NCI-H1436 (cell line): ENCODE data around the gene DGCR6L.
A peak's percentile ranks its signal among the peaks of the same experiment; 100 is the strongest.
"Not testable (repeated sequence)": the region's sequence is repeated elsewhere in the genome, so short reads cannot be mapped to it uniquely, and the experiment has no call there.

Source experiments
- DNase-seq: peaks from one replicate; lab custom pipeline; 2025; lab: John Stamatoyannopoulos, UW

The DGCR6L gene

GRCh38 chr22:20291604-20292063 lies 28.2 kb downstream of the DGCR6L start:
- no peak for DNase-seq

GRCh38 chr22:20291249-20291586 lies 28.6 kb downstream of the DGCR6L start:
- DNase-seq: no peak

GRCh38 chr22:20290578-20291248 lies 29.1 kb downstream of the DGCR6L start:
- DNase-seq: no peak

- no peak for DNase-seq
These were observed 29.8 kb downstream of the DGCR6L start for GRCh38 chr22:20290045-20290392.

GRCh38 chr22:20289182-20290044 lies 30.4 kb downstream of the DGCR6L start:
- not testable (repeated sequence) for DNase-seq

GRCh38 chr22:20286784-20287423 lies 33.0 kb downstream of the DGCR6L start:
- DNase-seq: not testable (repeated sequence)

- not testable (repeated sequence) for DNase-seq
These were observed 33.6 kb downstream of the DGCR6L start for GRCh38 chr22:20286312-20286660.

GRCh38 chr22:20285473-20286311 lies 34.2 kb downstream of the DGCR6L start:
- peak; percentile 48 for DNase-seq

GRCh38 chr22:20284471-20285086 lies 35.3 kb downstream of the DGCR6L start:
- DNase-seq: no peak

GRCh38 chr22:20283674-20284066 lies 36.2 kb downstream of the DGCR6L start:
- no peak for DNase-seq

- no peak for DNase-seq
These were observed 36.8 kb downstream of the DGCR6L start for GRCh38 chr22:20282901-20283673.

GRCh38 chr22:20281891-20282290 lies 38.0 kb downstream of the DGCR6L start:
- no peak for DNase-seq

- DNase-seq: not testable (repeated sequence)
These were observed 38.4 kb downstream of the DGCR6L start for GRCh38 chr22:20281473-20281872.

GRCh38 chr22:20280866-20281265 lies 39.0 kb downstream of the DGCR6L start:
- no peak for DNase-seq

GRCh38 chr22:20280163-20280562 lies 39.7 kb downstream of the DGCR6L start:
- DNase-seq: peak; percentile 41

- no peak for DNase-seq
These were observed 40.2 kb downstream of the DGCR6L start for GRCh38 chr22:20279662-20280134.

- not testable (repeated sequence) for DNase-seq
These were observed 41.0 kb downstream of the DGCR6L start for GRCh38 chr22:20278726-20279490.

- not testable (repeated sequence) for DNase-seq
These were observed 41.8 kb downstream of the DGCR6L start for GRCh38 chr22:20277936-20278635.

- DNase-seq: no peak
These were observed 43.4 kb downstream of the DGCR6L start for GRCh38 chr22:20276468-20276867.
